Measurements from ENCODE around the gene TBL3.
A peak's percentile ranks its signal among the peaks of the same experiment; 100 is the strongest.

Gene TBL3

DNA sequence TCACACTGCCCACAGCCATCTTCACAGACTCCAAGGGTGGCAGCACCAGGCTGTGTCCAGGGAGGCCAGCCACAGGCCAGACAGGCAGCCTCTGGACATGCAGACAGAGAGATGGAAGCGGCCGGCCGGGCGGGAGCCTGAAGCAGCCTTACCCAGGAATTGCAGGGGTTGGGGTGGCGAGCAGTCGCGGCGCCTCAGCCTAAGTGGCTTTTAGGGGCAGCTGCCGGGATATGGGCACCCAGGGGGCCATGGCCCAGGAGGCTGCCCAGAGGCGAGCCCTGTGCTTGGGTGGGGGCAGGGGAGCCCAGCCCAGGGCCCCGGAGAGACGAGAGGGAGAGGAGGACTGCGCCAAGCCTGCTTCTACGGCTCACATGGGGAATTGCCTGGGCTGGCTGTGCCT is 53.4 kb downstream of the TBL3 start:
- no peak for TF ChIP-seq POLR2A (IDR thresholded peaks at IDR 0.05; ENCODE audit: low read length)
- no peak for TF ChIP-seq GATA1 (IDR thresholded peaks at IDR 0.05; ENCODE audit: low read depth, low read length)
- no peak for DNase-seq

DNA sequence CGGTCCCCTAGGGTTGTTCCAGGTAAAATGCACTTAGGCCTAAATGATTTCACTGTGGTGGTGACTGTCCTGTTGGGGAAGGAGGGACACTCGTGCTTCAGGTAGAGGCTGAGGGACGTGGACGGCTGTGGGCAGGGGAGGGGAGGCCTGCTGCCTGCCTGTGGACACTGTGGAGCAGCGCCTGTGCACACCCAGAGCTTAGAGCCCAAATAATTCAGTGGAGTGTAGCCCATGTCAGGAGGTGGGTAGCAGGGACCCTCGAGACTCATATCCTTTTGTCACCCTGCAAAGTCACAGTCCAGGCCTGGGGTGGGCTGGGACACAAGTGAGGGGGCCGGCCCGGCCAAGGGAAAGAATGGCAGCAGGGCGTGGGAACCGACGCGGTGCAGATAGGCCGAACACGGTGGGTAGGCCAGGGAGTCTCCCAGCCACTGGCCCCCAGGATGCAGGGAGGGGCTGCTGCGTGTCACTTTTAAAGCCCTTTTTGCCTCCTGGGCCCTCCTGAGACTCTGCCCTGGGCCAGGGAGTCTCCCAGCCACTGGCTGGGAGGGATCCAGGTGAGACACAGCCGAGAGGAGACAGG is 54.1 kb downstream of the TBL3 start:
- DNase-seq = no peak
- TF ChIP-seq GATA1 (IDR thresholded peaks at IDR 0.05; ENCODE audit: low read depth, low read length) (no peak), POLR2A (IDR thresholded peaks at IDR 0.05; ENCODE audit: low read length) (no peak)

DNA sequence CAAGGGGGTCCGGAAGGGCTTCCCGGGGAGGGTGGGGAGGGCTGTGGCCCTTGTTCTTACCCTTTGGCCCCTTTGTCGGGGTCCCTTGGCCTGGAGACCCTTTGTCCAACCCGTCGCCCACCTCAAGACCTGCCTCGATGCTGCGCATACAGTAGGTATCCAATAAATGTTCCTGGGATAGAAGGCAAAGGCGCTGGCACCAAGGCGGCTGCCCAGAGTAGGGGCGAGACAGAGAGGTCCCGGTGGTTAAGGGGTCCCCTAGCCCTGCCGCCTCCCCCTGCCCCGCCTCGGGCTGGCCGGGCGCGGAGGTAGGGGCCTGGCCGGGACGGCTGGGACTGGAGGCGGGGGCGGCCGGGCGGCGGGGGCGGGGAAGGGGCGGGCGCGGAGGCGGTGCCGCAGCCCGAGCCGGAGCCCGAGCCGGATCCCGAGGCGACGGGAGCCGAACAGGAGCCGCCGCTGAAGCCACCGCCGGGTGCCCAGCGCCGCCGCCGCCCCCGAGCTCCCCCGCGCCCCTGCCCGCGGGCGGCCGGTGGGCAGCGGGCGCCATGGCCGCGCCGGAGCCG is 54.7 kb downstream of the TBL3 start, which contains the start of gene NHERF2:
Gene NHERF2, plus strand, starts transcription at position 442 of the 563 bp plus-strand sequence. Its CDS starts 104 bp downstream, at position 546.
- TF ChIP-seq GATA1 (IDR thresholded peaks at IDR 0.05; ENCODE audit: low read depth, low read length) (no peak), POLR2A (IDR thresholded peaks at IDR 0.05; ENCODE audit: low read length) (no peak)
- DNase-seq = peak in 1 of 2 experiments; percentile 35

DNA sequence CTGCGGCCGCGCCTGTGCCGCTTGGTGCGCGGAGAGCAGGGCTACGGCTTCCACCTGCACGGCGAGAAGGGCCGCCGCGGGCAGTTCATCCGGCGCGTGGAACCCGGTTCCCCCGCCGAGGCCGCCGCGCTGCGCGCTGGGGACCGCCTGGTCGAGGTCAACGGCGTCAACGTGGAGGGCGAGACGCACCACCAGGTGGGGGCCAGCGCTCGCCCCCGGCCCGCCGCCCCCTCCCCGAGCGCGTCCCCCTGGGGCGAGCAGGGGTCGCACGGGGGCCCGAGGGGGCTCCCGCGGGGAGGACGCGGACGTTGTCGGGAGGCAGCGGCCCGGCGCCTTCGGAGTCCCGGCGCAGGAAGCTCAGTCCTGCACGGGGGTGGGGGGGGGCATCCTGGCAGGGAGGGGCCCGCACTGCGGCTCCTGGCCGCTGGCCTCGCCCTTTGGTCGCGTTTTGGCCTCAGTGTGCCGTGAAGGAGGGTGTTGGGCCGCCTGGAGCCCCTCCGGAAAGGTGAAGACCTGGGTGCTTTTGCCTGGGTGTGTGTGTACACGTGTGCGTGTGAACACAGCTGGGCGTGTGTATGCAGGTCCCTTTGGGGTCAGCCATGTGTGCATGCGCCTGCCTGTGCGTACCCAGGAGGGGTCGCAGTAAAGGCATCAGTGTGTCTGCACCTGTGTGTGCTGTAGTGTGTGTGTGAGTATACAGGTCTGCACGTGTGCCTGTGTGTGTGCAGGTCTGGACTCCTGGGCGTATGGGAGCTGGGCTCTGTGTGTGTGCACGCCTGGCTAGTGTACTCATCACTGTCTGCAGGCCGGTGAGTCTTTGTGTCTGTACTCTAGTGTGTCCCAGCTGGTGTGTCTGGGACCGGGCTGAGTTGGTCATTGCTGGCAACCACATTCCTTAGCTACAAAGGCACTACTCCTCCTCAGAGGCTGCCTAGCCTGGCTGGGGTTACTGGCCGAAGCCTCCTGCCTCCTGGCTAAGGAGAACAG is 55.5 kb downstream of the TBL3 start:
- no peak for TF ChIP-seq GATA1 (IDR thresholded peaks at IDR 0.05; ENCODE audit: low read depth, low read length)
- no peak for TF ChIP-seq POLR2A (IDR thresholded peaks at IDR 0.05; ENCODE audit: low read length)
- no peak for DNase-seq

DNA sequence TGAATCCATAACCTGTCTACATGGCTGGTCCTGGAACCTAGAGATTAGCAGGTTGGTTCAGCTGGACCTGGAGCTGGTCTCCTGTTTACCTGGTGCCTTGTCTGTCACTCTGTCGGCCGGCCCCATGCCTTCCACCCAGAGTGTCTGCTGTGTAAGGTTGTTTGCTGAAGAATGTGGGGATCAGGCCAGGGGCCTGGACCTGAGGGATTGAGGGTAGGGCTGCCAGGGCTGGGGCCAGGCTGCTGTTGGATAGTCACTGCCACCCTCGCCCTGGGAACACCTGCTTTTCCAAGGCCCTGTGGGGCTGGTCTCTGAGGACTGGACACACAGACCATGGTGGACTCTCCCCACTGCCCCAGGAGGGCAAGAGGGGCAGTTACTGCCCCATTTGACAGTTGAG is 56.3 kb downstream of the TBL3 start:
- no peak for TF ChIP-seq POLR2A (IDR thresholded peaks at IDR 0.05; ENCODE audit: low read length)
- TF ChIP-seq GATA1 (IDR thresholded peaks at IDR 0.05; ENCODE audit: low read depth, low read length) = no peak
- no peak for DNase-seq

DNA sequence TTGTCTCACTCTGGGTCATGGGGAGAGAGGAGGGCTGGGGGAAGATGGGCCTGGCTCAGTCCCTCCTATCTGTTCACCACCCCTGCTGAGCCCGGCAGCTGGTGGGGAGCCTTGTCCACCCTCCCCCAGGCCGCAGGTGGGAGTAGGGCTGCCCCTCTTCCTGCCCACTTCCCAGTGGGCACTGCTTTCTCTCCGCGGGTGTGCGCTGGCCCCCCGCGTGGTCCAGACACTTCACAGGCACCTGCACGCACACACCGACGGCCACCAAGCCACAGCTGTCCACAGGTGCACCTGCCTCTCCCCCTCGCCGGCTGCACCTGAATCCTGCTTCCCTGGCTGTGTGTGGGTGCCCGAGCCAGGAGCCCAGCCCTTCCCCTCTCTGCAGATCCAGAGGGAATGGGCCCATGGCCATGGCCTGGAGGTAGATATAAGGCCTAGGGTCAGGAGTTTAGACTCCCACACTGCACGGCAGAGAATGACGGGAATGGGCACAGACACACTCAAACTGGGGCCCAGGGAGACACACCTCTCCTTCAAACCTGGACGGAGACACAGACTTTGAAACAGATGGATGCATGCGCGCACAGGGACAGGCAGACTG is 56.9 kb downstream of the TBL3 start:
- no peak for DNase-seq
- no peak for TF ChIP-seq POLR2A (IDR thresholded peaks at IDR 0.05; ENCODE audit: low read length)
- no peak for TF ChIP-seq GATA1 (IDR thresholded peaks at IDR 0.05; ENCODE audit: low read depth, low read length)

DNA sequence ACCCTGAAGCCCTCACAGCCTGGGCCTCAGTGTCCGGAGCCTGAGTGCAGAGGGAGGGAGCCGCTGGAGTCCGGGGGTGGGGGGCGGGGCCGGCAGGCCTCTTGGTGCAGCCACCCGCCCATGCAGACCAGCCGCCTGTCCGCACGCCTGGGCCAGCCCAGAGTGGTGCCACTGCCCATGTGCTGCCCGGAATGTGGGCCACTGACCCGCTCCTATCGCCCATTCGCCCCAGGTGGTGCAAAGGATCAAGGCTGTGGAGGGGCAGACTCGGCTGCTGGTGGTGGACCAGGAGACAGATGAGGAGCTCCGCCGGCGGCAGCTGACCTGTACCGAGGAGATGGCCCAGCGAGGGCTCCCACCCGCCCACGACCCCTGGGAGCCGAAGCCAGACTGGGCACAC is 57.5 kb downstream of the TBL3 start:
- TF ChIP-seq GATA1 (IDR thresholded peaks at IDR 0.05; ENCODE audit: low read depth, low read length) (no peak), POLR2A (IDR thresholded peaks at IDR 0.05; ENCODE audit: low read length) (no peak)
- no peak for DNase-seq

DNA sequence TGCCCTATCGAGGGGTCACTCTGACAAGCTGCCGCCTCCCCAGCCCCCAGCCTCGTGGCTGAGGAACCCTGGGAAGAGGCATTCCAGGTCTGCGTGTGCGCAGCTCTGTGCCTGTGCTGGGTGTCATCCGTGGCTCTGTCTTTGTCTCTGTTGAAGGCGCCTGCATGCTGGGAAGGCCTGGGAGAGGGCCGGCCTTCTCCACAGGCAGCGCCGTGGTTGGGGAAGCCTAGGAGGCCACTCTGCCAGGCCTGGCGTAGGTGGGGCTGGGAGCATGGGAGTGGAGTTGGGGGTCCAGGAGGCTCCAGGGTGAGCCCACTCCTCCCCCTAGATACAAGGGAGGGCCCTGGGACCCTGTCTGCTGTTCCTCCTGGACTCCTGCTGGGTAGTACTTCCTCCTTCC is 58.2 kb downstream of the TBL3 start:
- TF ChIP-seq GATA1 (IDR thresholded peaks at IDR 0.05; ENCODE audit: low read depth, low read length) = no peak
- DNase-seq = no peak

DNA sequence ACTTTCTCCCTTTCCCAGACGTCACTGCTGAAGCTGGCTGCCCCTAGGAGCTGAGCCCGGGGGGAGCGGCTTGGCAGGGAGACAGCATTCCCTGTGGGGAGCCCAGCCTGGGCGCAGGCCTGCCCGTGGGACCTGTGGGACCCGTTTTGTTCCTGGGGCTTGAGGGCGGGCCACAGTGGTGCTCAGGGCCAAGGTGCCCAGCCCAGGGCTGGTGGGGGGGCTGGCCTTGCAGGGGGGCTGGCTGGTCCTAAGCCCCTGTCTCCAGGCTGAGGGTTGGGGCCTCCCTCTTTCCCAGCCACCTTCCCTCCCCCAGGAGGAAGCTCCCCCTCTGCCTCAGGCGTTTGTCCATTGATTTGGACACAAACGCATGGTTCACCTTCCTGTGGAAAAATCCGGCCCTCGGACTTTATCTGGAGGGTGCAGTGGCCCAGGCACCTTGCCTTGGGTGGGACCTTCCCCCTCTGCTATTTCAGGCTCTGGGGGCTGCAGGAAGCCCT is 59.3 kb downstream of the TBL3 start:
- no peak for DNase-seq
- TF ChIP-seq POLR2A (IDR thresholded peaks at IDR 0.05; ENCODE audit: low read length) (no peak), GATA1 (IDR thresholded peaks at IDR 0.05; ENCODE audit: low read depth, low read length) (no peak)

Measured in erythroblast (primary cell).